Pancreas (tissue), 10 donors: ENCODE results near the gene NEDD8. TPM values are rescaled to one million over a fixed set of nuclear protein-coding genes. Genes with fewer than 3 reads are reported as not detected.

Source experiments
- ATAC-seq, 4 donors: fragments of 200-7000 bp; cut with Tn5 transposase; one replicate each; pipeline versions ENCODE4 v1.8.0 to v1.9.1; 2020; ENCODE audit warnings: mild to moderate bottlenecking in 4 of 4, moderate library complexity in 4 of 4
- DNase-seq, 6 donors: peaks; one replicate each; pipeline ENCODE4 v3.0.0-alpha.2; 2020
- FAIRE-seq: peaks from 2 replicates; lab custom pipeline; 2012; peaks lifted over from hg19 to GRCh38; lab: Jason Lieb, UNC
- H3K27ac ChIP-seq, 4 donors: fragments of 200-600 bp; sonication (generic); 1 replicate in 3 of 4; 2 replicates in 1 of 4; pipeline versions ENCODE4 v1.5.0 to v1.8.0; 2020
- H3K27me3 ChIP-seq, 4 donors: fragments of 200-600 bp; one replicate each; pipeline ENCODE4 v1.8.0; 2021
- H3K36me3 ChIP-seq, 3 donors: fragments of 200-600 bp; sonication (generic) in 1 of 3; one replicate each; pipeline versions ENCODE4 v1.5.0 to v1.8.0; 2020 to 2021
- H3K4me1 ChIP-seq, 3 donors: fragments of 200-600 bp; one replicate each; pipeline ENCODE4 v1.8.0; 2021
- H3K4me3 ChIP-seq, 4 donors: fragments of 200-600 bp; sonication (generic) in 2 of 4; one replicate each; pipeline versions ENCODE4 v1.5.0 to v1.8.0; 2020 to 2021
- H3K9me3 ChIP-seq, 4 donors: fragments of 200-600 bp; one replicate each; pipeline ENCODE4 v1.8.0; 2021
- CTCF ChIP-seq, 4 donors: fragments of 200-600 bp; sonication (generic) in 3 of 4; IDR thresholded peaks; one replicate each; pipeline versions ENCODE4 v1.5.0 to v1.8.0; 2021; ENCODE audit warnings: antibody characterized with exemption in 4 of 4
- WGBS, 2 donors: extraction: QIAGEN DNeasy Blood & Tissue Kit; methylation state at CpG; one replicate each; pipeline ENCODE4 v1.1.7; 2013; 5-methylcytosine and 5-hydroxymethylcytosine counted together
- intact Hi-C, 3 donors: fragments of 100-400 bp; cut with DNase I; formaldehyde crosslinking; loops; one replicate each; pipeline versions ENCODE4 v1.11.1 to v1.14.2; 2022
- polyA plus RNA-seq, 2 donors: library from polyadenylated mRNA; stranded (reverse); fragments of 200-250 nt; gene quantifications; one replicate each; pipeline ENCODE4 v1.2.3, GENCODE V29; 2013
- total RNA-seq, 6 donors: library from RNA; stranded (reverse); fragmentation: NEBNext Ultra II Directional in 4 of 6; extraction: Animal tissue kit (Norgen Biotek cat#: 25700) in 4 of 6; gene quantifications; one replicate each; pipeline versions ENCODE4 v1.2.1 to v1.2.4, GENCODE V29; 2021 to 2023
- donor health status: healthy with polysubstance abuse.
- donor health status: DM: no; HTN: no; CAD: no; lungs with moderate emphysema.
- donor health status: DM: no; HTN: no; CAD: no.
- donor health status: control.
- donor health status: control.
- donor health status: Bipolar disorder and iron deficiency.
- donor health status: DM: yes; HTN: yes; CAD: no.
- donor health status: DM: no; HTN: no; CAD: no.
- donor health status: DM: no; HTN: no; CAD: no.
- donor health status: DM: yes; HTN: yes; CAD: no.

NEDD8 gene
- total and polyA plus RNA-seq, 8 donors, result 32.5 to 118 (median 55.4) TPM

DNA sequence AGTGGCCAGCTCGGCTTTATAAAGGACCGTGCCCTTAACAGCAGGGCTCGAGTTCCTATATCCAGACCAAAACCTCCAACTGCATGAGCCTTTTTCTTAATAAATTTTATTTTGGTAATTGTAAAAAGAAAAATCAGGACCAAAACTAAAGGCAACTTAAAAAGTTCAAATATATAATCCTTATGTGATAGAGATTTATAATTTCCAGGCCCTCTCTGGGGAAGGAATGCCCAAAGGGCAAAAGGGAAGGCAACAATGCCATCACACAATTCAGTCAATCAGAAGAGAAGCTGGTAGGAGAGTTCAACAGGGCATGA is 43.1 kb downstream of the NEDD8 start:
- FAIRE-seq, result no peak

DNA sequence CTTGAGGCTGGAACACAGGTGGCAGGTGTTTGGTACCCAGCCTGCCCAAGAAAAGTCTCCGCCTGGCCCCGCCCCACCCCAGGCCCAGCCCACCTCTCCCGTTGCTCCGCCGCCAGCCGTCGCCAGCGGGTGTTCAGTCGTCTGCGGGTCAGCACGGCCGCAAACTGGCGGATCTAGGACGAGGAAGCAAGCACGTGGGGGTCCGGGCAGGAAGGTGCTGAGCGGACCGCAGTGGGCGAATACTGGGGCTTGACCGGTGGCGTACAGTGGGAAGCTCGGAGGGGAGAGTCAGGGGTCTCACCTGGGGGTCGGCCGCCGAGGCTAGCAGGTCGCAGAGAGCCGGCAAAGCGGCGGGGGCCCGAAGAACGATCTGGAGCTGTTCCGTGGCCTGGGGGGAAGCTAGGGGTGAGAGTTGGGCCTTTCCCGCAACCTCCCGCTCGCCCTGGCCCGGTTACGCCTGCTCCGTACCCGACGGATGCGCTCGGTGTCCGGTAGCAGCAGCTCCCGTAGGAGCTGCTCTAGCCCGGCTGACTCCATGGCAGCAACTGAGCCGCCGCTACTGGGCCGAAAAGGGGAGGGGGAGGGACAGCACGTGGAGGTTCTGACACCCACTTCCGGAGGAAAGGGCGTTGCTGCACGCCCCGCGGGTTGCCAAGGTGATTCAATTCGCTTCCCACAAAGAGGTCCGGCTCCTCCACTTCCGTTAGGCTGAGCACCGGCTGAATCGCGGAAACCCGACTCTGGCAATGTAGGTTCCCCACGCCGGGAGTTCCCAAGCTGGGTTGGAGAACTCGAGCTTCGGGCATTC is 43.7 kb downstream of the NEDD8 start, which contains the start of gene IPO4:
Gene IPO4, minus strand, starts transcription at position 566 of the 808 bp plus-strand sequence. Its CDS starts 29 bp downstream, at position 537.
- Histone ChIP-seq H3K27me3 (no peaks in the 10 kb centered on the region), H3K27ac (peak within 1 kb of the TSS; percentile 26 to 80 (median 66)), H3K36me3 (peaks cover 3 to 31% (median 22%) of the 10 kb centered on the region in 3 donors), H3K4me1 (peaks cover 0 to 11% (median 9%) of the 10 kb centered on the region in 3 donors), H3K4me3 (peak within 1 kb of the TSS; percentile 48 to 89 (median 64)), H3K9me3 (no peaks in the 10 kb centered on the region)
- no peak for TF ChIP-seq CTCF (IDR thresholded peaks at IDR 0.05)
- no peak for FAIRE-seq
- 0% methylated on average over 58 to 65 of the region's 65 CpGs for WGBS, 2 donors
- ATAC-seq, result peak; percentile 95 to 98 (median 96)
- DNase-seq, result peak; percentile 88 to 98 (median 96)
- intact Hi-C loops, result no loop called here

More for the DNA sequence above, 43.1 kb downstream of the NEDD8 start:
- 0 to 2% methylated on average over 3 of the region's 3 CpGs for WGBS, 2 donors
- DNase-seq (no peak), ATAC-seq (no peak)
- Histone ChIP-seq H3K27ac (peak overlapping the region in 2 of 4 donors; percentile 16 to 26), H3K4me1 (peaks cover 0 to 11% (median 9%) of the 10 kb centered on the region in 3 donors), H3K4me3 (peak overlapping the region in 1 of 4 donors; percentile 56), H3K27me3 (no peaks in the 10 kb centered on the region), H3K9me3 (no peaks in the 10 kb centered on the region), H3K36me3 (peaks cover 3 to 25% (median 17%) of the 10 kb centered on the region in 3 donors)
- intact Hi-C loops, result no loop called here
- no peak for TF ChIP-seq CTCF (IDR thresholded peaks at IDR 0.05)

- FAIRE-seq (no peak), DNase-seq (peak in 1 of 6 donors; percentile 51), ATAC-seq (no peak)
- Histone ChIP-seq H3K4me3 (peak overlapping the region in 2 of 4 donors; percentile 56 to 71), H3K27ac (peak overlapping the region in 1 of 4 donors; percentile 62), H3K36me3 (peaks cover 3 to 36% (median 26%) of the 10 kb centered on the region in 3 donors), H3K9me3 (no peaks in the 10 kb centered on the region), H3K27me3 (no peaks in the 10 kb centered on the region), H3K4me1 (peaks cover 0 to 11% (median 9%) of the 10 kb centered on the region in 3 donors)
- intact Hi-C loops, result no loop called here
- WGBS, 2 donors, result 68 to 74% methylated on average over 2 of the region's 2 CpGs
- no peak for TF ChIP-seq CTCF (IDR thresholded peaks at IDR 0.05)
Observed at GRCh38 chr14:24187539-24187915, 44.6 kb downstream of the NEDD8 start.

GRCh38 chr14:24186831-24187538 is 45.2 kb downstream of the NEDD8 start:
- Histone ChIP-seq H3K27me3 (no peaks in the 10 kb centered on the region), H3K36me3 (peaks cover 3 to 37% (median 26%) of the 10 kb centered on the region in 3 donors), H3K4me1 (peaks cover 0 to 11% (median 9%) of the 10 kb centered on the region in 3 donors), H3K4me3 (no peak overlapping the region), H3K27ac (no peak overlapping the region), H3K9me3 (no peaks in the 10 kb centered on the region)
- WGBS, 2 donors, result 81 to 89% methylated on average over 10 of the region's 10 CpGs
- FAIRE-seq (no peak), DNase-seq (peak in 1 of 6 donors; percentile 24), ATAC-seq (no peak)
- intact Hi-C loops, result no loop called here
- no peak for TF ChIP-seq CTCF (IDR thresholded peaks at IDR 0.05)
